Type B pancreatic cell (in vitro differentiated cells): ENCODE data around the gene CSNK2B. TPM values are rescaled to one million over a fixed set of nuclear protein-coding genes. Genes with fewer than 3 reads are reported as not detected.

Source experiments
- DNase-seq: peaks from one replicate; pipeline ENCODE4 v3.0.0; 2021; ENCODE audit warnings: mixed read lengths; ENCODE audit not compliant: unreplicated experiment; ENCODE audit errors: extremely low spot score
- H3K27ac Mint-ChIP-seq: 2 replicates; pipeline ENCODE4 v1.8.0; 2021; ENCODE audit warnings: mild to moderate bottlenecking, mixed read lengths
- H3K27me3 Mint-ChIP-seq: 2 replicates; pipeline ENCODE4 v1.8.0; 2021; ENCODE audit warnings: mixed read lengths
- H3K36me3 Mint-ChIP-seq: 2 replicates; pipeline ENCODE4 v1.8.0; 2021; ENCODE audit warnings: mixed read lengths
- H3K4me1 Mint-ChIP-seq: one replicate; pipeline ENCODE4 v1.8.0; 2021; ENCODE audit warnings: mixed read lengths; ENCODE audit not compliant: unreplicated experiment
- H3K4me3 Mint-ChIP-seq: 2 replicates; pipeline ENCODE4 v1.8.0; 2021; ENCODE audit warnings: mild to moderate bottlenecking, mixed read lengths
- H3K9me3 Mint-ChIP-seq: 2 replicates; pipeline ENCODE4 v1.8.0; 2021; ENCODE audit warnings: mixed read lengths
- CTCF ChIP-seq: fragments of 200-600 bp; sonication (generic); conservative IDR thresholded peaks from 2 replicates; pipeline ENCODE4 v1.5.0; 2021; ENCODE audit warnings: antibody characterized with exemption, mild to moderate bottlenecking
- total RNA-seq: library from RNA; stranded (reverse); gene quantifications from 2 replicates; pipeline ENCODE4 v1.2.1, GENCODE V29; 2021; ENCODE audit warnings: low replicate concordance

Gene CSNK2B
- total RNA-seq, 1 donor from 2014 or later = 175 TPM

- Mint-ChIP-seq H3K4me1 (no peaks in the 10 kb centered on the region), H3K9me3 (no peaks in the 10 kb centered on the region), H3K4me3 (no peak overlapping the region), H3K27ac (no peak overlapping the region), H3K27me3 (no peaks in the 10 kb centered on the region), H3K36me3 (peaks cover 12% of the 10 kb centered on the region)
- no peak for DNase-seq
- TF ChIP-seq CTCF = no peak
These were observed 25.2 kb downstream of the CSNK2B start for GRCh38 chr6:31691078-31691463.

- Mint-ChIP-seq H3K4me1 (no peaks in the 10 kb centered on the region), H3K36me3 (peaks cover 8% of the 10 kb centered on the region), H3K9me3 (no peaks in the 10 kb centered on the region), H3K4me3 (no peak overlapping the region), H3K27ac (no peak overlapping the region), H3K27me3 (no peaks in the 10 kb centered on the region)
- TF ChIP-seq CTCF = no peak
- DNase-seq = no peak
These were observed 25.8 kb downstream of the CSNK2B start for GRCh38 chr6:31691564-31692108.

- peaks cover 14% of the 10 kb centered on the region for H3K36me3 Mint-ChIP-seq
- no peak for TF ChIP-seq CTCF
- H3K27me3 Mint-ChIP-seq = no peaks in the 10 kb centered on the region
- H3K4me1 Mint-ChIP-seq = no peaks in the 10 kb centered on the region
- DNase-seq = no peak
- H3K9me3 Mint-ChIP-seq = no peaks in the 10 kb centered on the region
- no peak overlapping the region for H3K27ac Mint-ChIP-seq
- H3K4me3 Mint-ChIP-seq = no peak overlapping the region
These were observed 26.5 kb downstream of the CSNK2B start for GRCh38 chr6:31692353-31692752.

- H3K4me1 Mint-ChIP-seq = no peaks in the 10 kb centered on the region
- DNase-seq = no peak
- no peak overlapping the region for H3K4me3 Mint-ChIP-seq
- H3K36me3 Mint-ChIP-seq = peaks cover 20% of the 10 kb centered on the region
- TF ChIP-seq CTCF = no peak
- H3K27me3 Mint-ChIP-seq = no peaks in the 10 kb centered on the region
- H3K9me3 Mint-ChIP-seq = no peaks in the 10 kb centered on the region
- H3K27ac Mint-ChIP-seq = no peak overlapping the region
These were observed 27.0 kb downstream of the CSNK2B start for GRCh38 chr6:31692886-31693285.

GRCh38 chr6:31693535-31693934 lies 27.7 kb downstream of the CSNK2B start:
- DNase-seq = no peak
- no peak overlapping the region for H3K27ac Mint-ChIP-seq
- no peaks in the 10 kb centered on the region for H3K9me3 Mint-ChIP-seq
- no peak for TF ChIP-seq CTCF
- no peak overlapping the region for H3K4me3 Mint-ChIP-seq
- peaks cover 22% of the 10 kb centered on the region for H3K36me3 Mint-ChIP-seq
- H3K27me3 Mint-ChIP-seq = no peaks in the 10 kb centered on the region
- H3K4me1 Mint-ChIP-seq = no peaks in the 10 kb centered on the region

- H3K36me3 Mint-ChIP-seq = peaks cover 18% of the 10 kb centered on the region
- no peaks in the 10 kb centered on the region for H3K27me3 Mint-ChIP-seq
- H3K4me3 Mint-ChIP-seq = peak overlapping the region; percentile 14
These were observed 31.7 kb downstream of the CSNK2B start for GRCh38 chr6:31697555-31697954.

More at GRCh38 chr6:31697555-31697954, 31.7 kb downstream of the CSNK2B start:
- no peak for TF ChIP-seq CTCF
- DNase-seq = no peak
- Mint-ChIP-seq H3K9me3 (no peaks in the 10 kb centered on the region), H3K4me1 (peaks cover 9% of the 10 kb centered on the region), H3K27ac (peak overlapping the region; percentile 49)
